ENCODE measurements around the gene SNX14. TPM values are rescaled to one million over a fixed set of nuclear protein-coding genes. Genes with fewer than 3 reads are reported as not detected.

The SNX14 gene
- total and polyA plus RNA-seq, 2 donors (not counting 3 experiments of a cell fraction or from before 2014, with no cell fraction given) = 41.3 to 74.3 TPM

DNA sequence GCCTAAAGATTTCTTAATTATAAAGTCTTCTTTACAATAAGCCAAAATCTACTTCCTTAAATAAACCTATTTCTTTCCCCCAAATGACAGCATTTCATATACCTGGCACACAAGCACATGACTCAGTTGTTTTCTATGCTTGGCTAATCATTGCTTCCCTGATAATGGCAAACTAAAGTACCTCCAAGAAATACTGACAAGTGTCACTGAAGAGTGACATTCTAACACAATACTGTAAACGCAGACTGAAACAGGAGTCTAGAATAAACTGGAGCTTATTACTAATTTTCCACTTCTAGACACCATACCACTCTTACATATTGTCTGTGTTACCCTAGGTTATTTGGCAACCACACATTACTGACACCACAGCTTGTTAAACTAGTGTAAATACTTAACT is 34.7 kb upstream of the SNX14 start:
- H3K4me1 ChIP-seq (ENCODE audit: control insufficient read depth, extremely low read depth, insufficient read depth, low read length) = no peaks in the 10 kb centered on the region
- ChIA-PET POLR2A (interaction anchor here (1.4 kb wide), 1 partner anchor 50 kb away, joined by 4 read pairs; no protein-coding TSS in a partner anchor), CTCF (interaction anchor here (1.0 kb wide), 1 partner anchor 8 kb away, joined by 3 read pairs; no protein-coding TSS in a partner anchor)
- peaks cover 9% of the 10 kb centered on the region for H4K20me1 ChIP-seq (replicated peaks; ENCODE audit: control insufficient read depth, extremely low read depth, insufficient read depth, low read length)
- no peaks in the 10 kb centered on the region for H3K9me1 ChIP-seq (replicated peaks; ENCODE audit: control insufficient read depth, extremely low read depth, insufficient read depth, low read length)
- peaks cover 11 to 36% of the 10 kb centered on the region in 2 experiments for H3K36me3 ChIP-seq (ENCODE audit: control insufficient read depth in 2 of 2, extremely low read depth in 1 of 2, insufficient read depth in 2 of 2, low read length in 2 of 2)
- H3K79me2 ChIP-seq (ENCODE audit: control insufficient read depth, insufficient read depth, low read length) = peaks cover 96% of the 10 kb centered on the region
- H3K4me2 ChIP-seq (ENCODE audit: insufficient read depth, low read length) = no peak overlapping the region
- DNase-seq (ENCODE audit: low read depth, low spot score) = no peak
- H3K27me3 ChIP-seq (ENCODE audit: control insufficient read depth in 2 of 2, insufficient read depth in 2 of 2, low read length in 2 of 2) = no peaks in the 10 kb centered on the region
- H2AFZ ChIP-seq (ENCODE audit: low read depth, low read length) = no peak overlapping the region
- H3K27ac ChIP-seq (ENCODE audit: insufficient read depth, low read depth, low read length) = no peak overlapping the region
- H3K9ac ChIP-seq (replicated peaks; ENCODE audit: extremely low read depth, insufficient read depth, low read length) = no peak overlapping the region
- no TSS peak for BruUV-seq (replicated peaks)
- TF ChIP-seq POLR2AphosphoS5 (IDR thresholded peaks at IDR 0.05; ENCODE audit: insufficient read depth, low read depth, low read length) = no peak
- no peak for TF ChIP-seq MYC (IDR thresholded peaks at IDR 0.05; ENCODE audit: low read depth, low read length)
- TF ChIP-seq FOS (IDR thresholded peaks at IDR 0.05; ENCODE audit: borderline replicate concordance, insufficient read depth, low read length) = no peak
- TF ChIP-seq, protein P1, sequence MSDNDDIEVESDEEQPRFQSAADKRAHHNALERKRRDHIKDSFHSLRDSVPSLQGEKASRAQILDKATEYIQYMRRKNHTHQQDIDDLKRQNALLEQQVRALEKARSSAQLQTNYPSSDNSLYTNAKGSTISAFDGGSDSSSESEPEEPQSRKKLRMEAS (IDR thresholded peaks at IDR 0.05; ENCODE audit: insufficient read depth, insufficient read length) = no peak
- TF ChIP-seq GATA2 (IDR thresholded peaks at IDR 0.05; ENCODE audit: insufficient read depth, insufficient read length, low read depth, low read length) = no peak
- TF ChIP-seq, protein P2, sequence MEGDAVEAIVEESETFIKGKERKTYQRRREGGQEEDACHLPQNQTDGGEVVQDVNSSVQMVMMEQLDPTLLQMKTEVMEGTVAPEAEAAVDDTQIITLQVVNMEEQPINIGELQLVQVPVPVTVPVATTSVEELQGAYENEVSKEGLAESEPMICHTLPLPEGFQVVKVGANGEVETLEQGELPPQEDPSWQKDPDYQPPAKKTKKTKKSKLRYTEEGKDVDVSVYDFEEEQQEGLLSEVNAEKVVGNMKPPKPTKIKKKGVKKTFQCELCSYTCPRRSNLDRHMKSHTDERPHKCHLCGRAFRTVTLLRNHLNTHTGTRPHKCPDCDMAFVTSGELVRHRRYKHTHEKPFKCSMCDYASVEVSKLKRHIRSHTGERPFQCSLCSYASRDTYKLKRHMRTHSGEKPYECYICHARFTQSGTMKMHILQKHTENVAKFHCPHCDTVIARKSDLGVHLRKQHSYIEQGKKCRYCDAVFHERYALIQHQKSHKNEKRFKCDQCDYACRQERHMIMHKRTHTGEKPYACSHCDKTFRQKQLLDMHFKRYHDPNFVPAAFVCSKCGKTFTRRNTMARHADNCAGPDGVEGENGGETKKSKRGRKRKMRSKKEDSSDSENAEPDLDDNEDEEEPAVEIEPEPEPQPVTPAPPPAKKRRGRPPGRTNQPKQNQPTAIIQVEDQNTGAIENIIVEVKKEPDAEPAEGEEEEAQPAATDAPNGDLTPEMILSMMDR (IDR thresholded peaks at IDR 0.05; ENCODE audit: extremely low read depth in 1 of 2, insufficient read depth in 1 of 2, low read depth in 1 of 2, low read length in 2 of 2) = no peak
- no peak for TF ChIP-seq EZH2 (IDR thresholded peaks at IDR 0.05; ENCODE audit: borderline replicate concordance, low read depth, low read length, severe bottlenecking)
- TF ChIP-seq JUN (IDR thresholded peaks at IDR 0.05; ENCODE audit: borderline replicate concordance, insufficient read depth, insufficient read length, low read depth) = no peak
- no peak for TF ChIP-seq POLR2A (IDR thresholded peaks at IDR 0.05; ENCODE audit: low read depth, low read length)
- intact Hi-C loops (cut with micrococcal nuclease) (loop anchor here (10.0 kb wide), 1 partner anchor 46 kb away; no protein-coding TSS in a partner anchor), dilution Hi-C loops (cut with MboI; ENCODE audit: extremely low pct_ligation_motif_present, low sequenced_read_pairs) (no loop called here)
- no peak for FAIRE-seq
- H3K4me3 ChIP-seq (replicated peaks in 1 of 3; ENCODE audit: insufficient read depth in 1 of 3, low read depth in 1 of 3, low read length in 3 of 3) = no peak overlapping the region
- no peaks in the 10 kb centered on the region for H3K9me3 ChIP-seq (replicated peaks; ENCODE audit: control insufficient read depth, insufficient read depth, low read length)

All from endothelial cell of umbilical vein (primary cell).